ENCODE measurements around the gene PLXNA4. TPM values are rescaled to one million over a fixed set of nuclear protein-coding genes. Genes with fewer than 3 reads are reported as not detected.

PLXNA4 gene
- total RNA-seq, 2 donors from 2014 or later: 12.2 to 27.7 TPM

GRCh38 chr7:132318352-132319318, 257.6 kb downstream of the PLXNA4 start:
- H3K4me3 ChIP-seq: peak overlapping the region; percentile 24
- H3K4me1 ChIP-seq (ENCODE audit: control insufficient read depth in 1 of 2, low read depth in 2 of 2): no peaks in the 10 kb centered on the region
- no peaks in the 10 kb centered on the region for H3K27me3 ChIP-seq (replicated peaks; ENCODE audit: insufficient read depth)
- peak; percentile 27 for DNase-seq (ENCODE audit: low spot score)
- peak; percentile 89 for TF ChIP-seq CTCF (IDR thresholded peaks at IDR 0.05)
- no peaks in the 10 kb centered on the region for H3K36me3 ChIP-seq
- H3K9me3 ChIP-seq: no peaks in the 10 kb centered on the region
- ATAC-seq (ENCODE audit: insufficient number of reproducible peaks, low FRiP score, low read depth): no peak
- no peak overlapping the region for H3K27ac ChIP-seq

GRCh38 chr7:132317701-132318351, 258.4 kb downstream of the PLXNA4 start:
- no peak for ATAC-seq (ENCODE audit: insufficient number of reproducible peaks, low FRiP score, low read depth)
- TF ChIP-seq CTCF (IDR thresholded peaks at IDR 0.05): no peak

GRCh38 chr7:132312531-132313055, 263.7 kb downstream of the PLXNA4 start:
- no peaks in the 10 kb centered on the region for H3K27me3 ChIP-seq (replicated peaks; ENCODE audit: insufficient read depth)
- no peaks in the 10 kb centered on the region for H3K4me1 ChIP-seq (ENCODE audit: control insufficient read depth in 1 of 2, low read depth in 2 of 2)
- no peak overlapping the region for H3K4me3 ChIP-seq
- H3K36me3 ChIP-seq: no peaks in the 10 kb centered on the region
- ATAC-seq (ENCODE audit: insufficient number of reproducible peaks, low FRiP score, low read depth) (no peak), DNase-seq (ENCODE audit: low spot score) (no peak)
- no peak overlapping the region for H3K27ac ChIP-seq
- TF ChIP-seq CTCF (IDR thresholded peaks at IDR 0.05): no peak
- H3K9me3 ChIP-seq: no peaks in the 10 kb centered on the region

More at GRCh38 chr7:132317701-132318351, 258.4 kb downstream of the PLXNA4 start:
- H3K4me1 ChIP-seq (ENCODE audit: control insufficient read depth in 1 of 2, low read depth in 2 of 2): no peaks in the 10 kb centered on the region
- no peaks in the 10 kb centered on the region for H3K27me3 ChIP-seq (replicated peaks; ENCODE audit: insufficient read depth)
- no peak overlapping the region for H3K27ac ChIP-seq
- no peak overlapping the region for H3K4me3 ChIP-seq
- H3K9me3 ChIP-seq: no peaks in the 10 kb centered on the region
- no peaks in the 10 kb centered on the region for H3K36me3 ChIP-seq
- DNase-seq (ENCODE audit: low spot score): no peak

- H3K27ac ChIP-seq: no peak overlapping the region
- no peaks in the 10 kb centered on the region for H3K27me3 ChIP-seq (replicated peaks; ENCODE audit: insufficient read depth)
- no peak for ATAC-seq (ENCODE audit: insufficient number of reproducible peaks, low FRiP score, low read depth)
- no peaks in the 10 kb centered on the region for H3K9me3 ChIP-seq
- no peak overlapping the region for H3K4me3 ChIP-seq
- DNase-seq (ENCODE audit: low spot score): no peak
- no peak for TF ChIP-seq CTCF (IDR thresholded peaks at IDR 0.05)
- H3K4me1 ChIP-seq (ENCODE audit: control insufficient read depth in 1 of 2, low read depth in 2 of 2): no peaks in the 10 kb centered on the region
- no peaks in the 10 kb centered on the region for H3K36me3 ChIP-seq
Measured at GRCh38 chr7:132311733-132312132, 264.5 kb downstream of the PLXNA4 start.

Data from thoracic aorta (tissue), 2 donors.